GM20000 (cell line): ENCODE results near the gene MTO1.
"Not testable (repeated sequence)": the region's sequence is repeated elsewhere in the genome, so short reads cannot be mapped to it uniquely, and the experiment has no call there.

Source experiments
- DNase-seq: peaks from one replicate; pipeline ENCODE4 v3.0.0; 2012; ENCODE audit warnings: low spot score
- TF ChIP-seq, protein P1 (sequence below): IDR thresholded peaks from 2 replicates; pipeline ENCODE4 v1.5.1; 2012; ENCODE audit warnings: mild to moderate bottlenecking, control low read depth; ENCODE audit errors: extremely low read depth, missing control alignments

The MTO1 gene

DNA sequence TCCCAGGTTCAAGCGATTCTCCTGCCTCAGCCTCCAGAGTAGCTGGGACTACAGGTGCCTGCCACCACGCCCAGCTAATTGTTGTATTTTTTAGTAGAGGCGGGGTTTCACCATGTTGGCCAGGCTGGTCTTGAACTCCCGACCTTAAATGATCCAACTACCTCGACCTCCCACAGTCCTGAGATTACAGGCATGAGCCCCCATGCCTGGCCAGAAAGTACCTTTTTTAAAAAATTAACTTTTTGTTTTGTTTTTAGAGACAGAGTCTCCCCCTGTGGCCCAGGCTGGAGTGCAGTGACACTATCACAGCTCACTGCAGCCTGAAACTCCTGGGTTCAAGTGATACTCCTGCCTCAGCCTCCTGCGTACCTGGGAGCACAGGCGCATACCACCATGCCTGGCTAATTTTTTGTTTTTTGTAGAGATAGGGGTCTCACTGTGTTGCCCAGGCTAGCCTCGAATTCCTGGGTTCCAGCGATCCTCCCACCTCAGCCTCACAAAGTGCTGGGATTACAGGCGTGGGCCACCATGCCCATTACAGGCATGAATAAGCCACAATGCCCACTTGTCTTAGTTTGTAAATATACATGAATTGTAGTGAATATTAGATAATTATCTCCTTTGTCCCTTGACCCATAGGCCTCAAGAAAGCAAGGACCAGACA is 76.7 kb downstream of the MTO1 start:
- DNase-seq, result no peak
- TF ChIP-seq, protein P1, sequence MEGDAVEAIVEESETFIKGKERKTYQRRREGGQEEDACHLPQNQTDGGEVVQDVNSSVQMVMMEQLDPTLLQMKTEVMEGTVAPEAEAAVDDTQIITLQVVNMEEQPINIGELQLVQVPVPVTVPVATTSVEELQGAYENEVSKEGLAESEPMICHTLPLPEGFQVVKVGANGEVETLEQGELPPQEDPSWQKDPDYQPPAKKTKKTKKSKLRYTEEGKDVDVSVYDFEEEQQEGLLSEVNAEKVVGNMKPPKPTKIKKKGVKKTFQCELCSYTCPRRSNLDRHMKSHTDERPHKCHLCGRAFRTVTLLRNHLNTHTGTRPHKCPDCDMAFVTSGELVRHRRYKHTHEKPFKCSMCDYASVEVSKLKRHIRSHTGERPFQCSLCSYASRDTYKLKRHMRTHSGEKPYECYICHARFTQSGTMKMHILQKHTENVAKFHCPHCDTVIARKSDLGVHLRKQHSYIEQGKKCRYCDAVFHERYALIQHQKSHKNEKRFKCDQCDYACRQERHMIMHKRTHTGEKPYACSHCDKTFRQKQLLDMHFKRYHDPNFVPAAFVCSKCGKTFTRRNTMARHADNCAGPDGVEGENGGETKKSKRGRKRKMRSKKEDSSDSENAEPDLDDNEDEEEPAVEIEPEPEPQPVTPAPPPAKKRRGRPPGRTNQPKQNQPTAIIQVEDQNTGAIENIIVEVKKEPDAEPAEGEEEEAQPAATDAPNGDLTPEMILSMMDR, result no peak

DNA sequence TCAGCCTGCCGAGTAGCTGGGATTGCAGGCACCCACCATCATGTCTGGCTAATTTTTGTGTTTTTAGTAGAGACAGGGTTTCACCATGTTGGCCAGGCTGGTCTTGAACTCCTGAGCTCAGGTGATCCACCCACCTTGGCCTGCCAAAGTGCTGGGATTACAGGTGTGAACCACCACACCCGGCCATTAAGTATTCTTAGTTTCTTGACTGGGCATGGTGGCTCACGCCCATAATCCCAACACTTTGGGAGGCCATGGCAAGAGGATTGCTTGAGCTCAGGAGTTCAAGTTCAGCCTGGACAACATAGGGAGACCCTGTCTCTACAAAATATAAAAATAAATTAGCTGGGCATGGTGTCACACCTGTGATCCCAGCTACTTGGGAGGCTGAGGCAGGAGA is 80.9 kb downstream of the MTO1 start:
- DNase-seq, result not testable (repeated sequence)

DNA sequence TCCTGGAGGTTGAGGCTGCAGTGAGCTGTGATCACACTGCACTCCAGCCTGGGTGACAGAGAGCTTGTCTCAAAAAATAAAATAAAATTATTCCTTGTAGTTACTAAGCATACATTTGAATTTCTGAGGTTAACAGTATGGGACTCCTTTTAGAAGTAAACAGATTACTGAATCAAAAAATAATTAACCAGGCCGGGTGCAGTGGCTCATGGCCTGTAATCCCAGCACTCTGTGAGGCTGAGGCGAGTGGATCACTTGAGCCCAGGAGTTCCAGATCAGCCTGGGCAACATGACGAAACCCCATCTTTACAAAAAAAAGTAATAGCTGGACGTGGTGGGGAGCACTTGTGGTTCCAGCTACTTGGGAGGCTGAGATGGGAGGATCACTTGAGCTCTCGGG is 81.4 kb downstream of the MTO1 start:
- TF ChIP-seq, protein P1, result no peak
- no peak for DNase-seq

DNA sequence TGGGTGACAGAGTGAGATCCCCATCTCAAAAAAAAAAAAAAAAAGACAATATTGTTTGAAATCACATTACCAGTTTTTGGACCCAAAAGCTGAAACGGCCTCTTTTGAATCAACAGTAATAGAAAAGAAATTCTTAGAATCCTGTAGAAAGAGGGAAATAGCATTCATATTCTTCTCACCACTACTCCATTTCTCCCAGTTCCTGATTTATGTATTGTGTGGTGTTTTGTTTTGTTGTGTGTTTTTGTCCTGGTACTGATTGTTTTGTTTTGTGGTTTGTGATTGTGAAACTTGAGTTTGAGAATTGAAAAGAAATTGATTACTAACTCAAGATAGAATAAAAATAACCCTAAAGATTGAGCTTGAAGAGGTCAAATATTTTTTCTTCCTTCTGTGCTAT is 85.5 kb downstream of the MTO1 start:
- TF ChIP-seq, protein P1, result no peak
- DNase-seq, result no peak

DNA sequence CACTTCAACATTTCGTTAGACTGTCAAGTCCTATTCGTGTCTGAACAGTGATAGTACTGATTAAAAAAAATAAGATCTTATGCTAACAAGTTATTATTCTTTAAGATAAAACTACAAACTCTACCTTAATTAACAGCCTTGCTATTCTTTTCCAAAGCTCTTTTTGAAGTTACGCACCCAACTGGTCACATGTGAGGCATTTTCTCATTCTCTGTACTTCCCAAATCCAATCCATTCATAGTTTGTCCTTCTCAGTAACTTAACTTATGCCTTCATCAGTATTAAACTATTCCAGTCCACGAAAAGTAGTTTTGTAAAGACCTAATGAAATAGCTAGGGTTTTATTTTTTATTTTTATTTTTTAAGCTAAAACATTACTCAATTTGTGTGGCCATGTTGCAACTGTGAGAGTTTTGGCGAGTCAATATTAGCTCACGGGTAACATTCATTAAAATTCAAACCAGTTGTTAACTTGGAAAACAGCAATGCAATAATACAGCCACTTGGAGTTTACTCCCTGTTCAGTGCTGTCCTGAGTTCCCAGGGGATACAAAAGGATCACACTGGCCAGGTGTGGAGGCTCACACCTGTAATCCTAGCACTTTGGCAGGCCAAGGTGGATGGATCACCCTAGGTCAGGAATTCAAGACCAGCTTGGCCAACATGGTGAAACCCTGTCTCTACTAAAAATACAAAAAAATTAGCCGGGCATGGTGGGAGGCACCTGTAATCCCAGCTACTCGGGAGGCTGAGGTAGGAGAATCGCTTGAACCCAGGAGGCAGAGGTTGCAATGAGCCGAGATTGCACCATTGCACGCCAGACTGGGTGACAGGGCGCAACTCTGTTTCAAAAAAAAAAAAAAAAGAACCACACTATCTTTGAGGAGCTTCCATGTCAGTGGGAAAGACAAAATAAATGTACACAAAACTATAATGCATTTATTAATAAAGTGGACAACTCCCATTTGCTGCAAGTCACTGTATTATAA is 87.2 kb downstream of the MTO1 start:
- TF ChIP-seq, protein P1, result no peak
- DNase-seq, result no peak

DNA sequence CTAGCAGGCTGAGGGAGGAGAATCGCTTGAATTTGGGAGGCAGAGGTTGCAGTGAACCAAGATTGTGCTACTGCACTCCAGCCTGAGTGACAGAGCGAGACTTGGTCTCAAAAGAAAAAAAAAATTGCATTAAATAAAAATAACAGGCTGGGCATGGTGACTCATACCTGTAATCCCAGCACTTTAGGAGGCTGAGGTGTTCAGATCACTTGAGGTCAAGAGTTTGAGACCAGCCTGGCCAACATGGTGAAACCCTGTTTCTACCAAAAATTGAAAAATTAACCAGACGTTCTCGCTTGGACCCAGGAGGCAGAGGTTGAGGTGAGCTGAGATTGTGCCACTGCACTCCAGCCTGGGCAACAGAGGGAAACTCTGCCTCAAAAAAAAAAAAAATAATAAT is 89.6 kb downstream of the MTO1 start:
- DNase-seq, result not testable (repeated sequence)

DNA sequence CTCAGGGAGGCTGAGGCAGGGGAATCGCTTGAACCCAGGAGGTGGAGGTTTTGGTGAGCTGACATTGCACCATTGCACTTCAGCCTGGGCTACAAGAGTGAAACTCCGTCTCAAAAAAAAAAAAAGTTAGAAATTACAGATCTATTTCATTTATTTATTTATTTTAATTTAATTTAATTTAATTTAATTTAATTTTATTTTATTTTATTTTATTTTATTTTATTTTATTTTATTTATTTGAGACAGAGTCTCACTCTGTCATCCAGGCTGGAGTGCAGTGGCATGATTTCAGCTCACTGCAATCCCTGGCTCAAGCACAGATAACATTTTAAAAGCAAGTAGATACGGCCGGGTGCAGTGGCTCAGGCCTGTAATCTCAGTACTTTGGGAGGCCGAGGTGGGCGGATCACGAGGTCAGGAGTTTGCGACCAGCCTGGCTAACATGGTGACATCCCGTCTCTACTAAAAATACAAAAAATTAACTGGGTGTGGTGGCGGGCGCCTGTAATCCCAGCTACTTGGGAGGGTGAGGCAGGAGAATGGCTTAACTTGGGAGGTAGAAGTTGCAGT is 93.9 kb downstream of the MTO1 start:
- not testable (repeated sequence) for DNase-seq

DNA sequence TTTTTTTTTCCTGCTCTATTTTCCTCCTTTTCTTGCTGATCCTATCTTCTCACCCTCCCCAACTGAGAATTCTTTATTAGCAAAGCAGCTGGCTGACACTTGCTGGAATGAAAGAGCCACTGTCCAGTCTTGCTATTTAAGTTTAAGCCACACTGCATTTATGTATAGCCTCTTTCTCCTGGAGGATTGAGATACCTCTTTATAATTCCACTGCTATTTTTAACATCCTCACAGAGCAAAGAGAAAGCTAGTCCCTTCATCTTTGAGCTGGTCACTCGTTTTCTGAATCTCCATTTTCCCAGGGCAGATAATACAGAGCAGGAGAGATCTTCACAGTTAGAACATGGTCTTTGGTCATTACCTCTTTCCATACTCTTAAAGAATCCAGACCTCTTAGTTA is 95.3 kb downstream of the MTO1 start:
- DNase-seq, result no peak
- TF ChIP-seq, protein P1, result no peak
